Measurements from ENCODE around the gene SAYSD1. TPM values are rescaled to one million over a fixed set of nuclear protein-coding genes. Genes with fewer than 3 reads are reported as not detected.

SAYSD1 gene
- total RNA-seq, 1 experiment from 2014 or later = 20.8 TPM

DNA sequence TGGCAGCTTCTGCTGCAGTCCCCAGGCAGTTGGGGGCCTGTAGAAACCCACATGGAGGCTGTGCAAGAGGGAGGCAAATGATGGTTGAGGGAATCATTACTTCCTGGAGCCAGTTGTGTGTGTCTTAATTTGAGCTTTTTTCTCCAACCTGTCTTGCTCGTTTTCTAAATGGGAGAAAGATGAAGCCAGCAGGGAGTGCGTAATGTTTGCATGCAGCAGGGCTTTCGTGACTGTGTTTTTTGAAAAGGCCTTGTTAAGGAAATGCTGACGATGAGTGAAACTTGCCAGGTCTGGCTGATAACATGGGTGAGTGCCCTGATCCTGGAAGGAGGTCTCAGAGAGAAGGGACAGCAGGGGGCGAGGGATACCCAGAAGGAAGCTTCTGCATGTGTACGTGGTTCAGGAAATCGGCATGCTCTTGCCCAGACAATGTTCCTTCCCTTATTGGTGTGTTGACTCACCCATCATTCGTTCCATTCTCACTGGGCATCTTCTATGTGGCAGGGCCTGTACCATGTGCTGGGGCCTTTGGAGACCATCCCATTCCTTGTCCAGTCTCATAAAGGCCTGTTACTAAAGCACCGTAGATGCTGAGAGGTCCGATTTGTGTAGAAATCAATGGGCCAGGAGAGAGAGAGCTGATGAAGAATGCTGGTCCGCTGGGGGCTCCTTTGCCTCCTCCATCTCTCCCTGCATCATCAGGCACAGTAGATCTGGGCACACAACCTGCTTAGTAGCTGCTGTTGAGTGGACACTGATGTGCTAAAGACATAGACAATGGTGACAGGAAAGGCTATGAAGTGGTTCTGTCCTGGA, 39.0 kb downstream of the SAYSD1 start:
- Histone ChIP-seq H3K4me1 (no peaks in the 10 kb centered on the region), H3K36me3 (ENCODE audit: control insufficient read depth, insufficient read depth, low read length) (no peaks in the 10 kb centered on the region), H3K4me3 (ENCODE audit: low read depth, low read length) (no peak overlapping the region), H3K27me3 (replicated peaks; ENCODE audit: control insufficient read depth, insufficient read depth, low read length) (no peaks in the 10 kb centered on the region), H3K9me3 (no peaks in the 10 kb centered on the region)
- no peaks in the 10 kb centered on the region for H3K4me1 Mint-ChIP-seq (ENCODE audit: low read depth, unreplicated experiment)
- TF ChIP-seq, protein P1, sequence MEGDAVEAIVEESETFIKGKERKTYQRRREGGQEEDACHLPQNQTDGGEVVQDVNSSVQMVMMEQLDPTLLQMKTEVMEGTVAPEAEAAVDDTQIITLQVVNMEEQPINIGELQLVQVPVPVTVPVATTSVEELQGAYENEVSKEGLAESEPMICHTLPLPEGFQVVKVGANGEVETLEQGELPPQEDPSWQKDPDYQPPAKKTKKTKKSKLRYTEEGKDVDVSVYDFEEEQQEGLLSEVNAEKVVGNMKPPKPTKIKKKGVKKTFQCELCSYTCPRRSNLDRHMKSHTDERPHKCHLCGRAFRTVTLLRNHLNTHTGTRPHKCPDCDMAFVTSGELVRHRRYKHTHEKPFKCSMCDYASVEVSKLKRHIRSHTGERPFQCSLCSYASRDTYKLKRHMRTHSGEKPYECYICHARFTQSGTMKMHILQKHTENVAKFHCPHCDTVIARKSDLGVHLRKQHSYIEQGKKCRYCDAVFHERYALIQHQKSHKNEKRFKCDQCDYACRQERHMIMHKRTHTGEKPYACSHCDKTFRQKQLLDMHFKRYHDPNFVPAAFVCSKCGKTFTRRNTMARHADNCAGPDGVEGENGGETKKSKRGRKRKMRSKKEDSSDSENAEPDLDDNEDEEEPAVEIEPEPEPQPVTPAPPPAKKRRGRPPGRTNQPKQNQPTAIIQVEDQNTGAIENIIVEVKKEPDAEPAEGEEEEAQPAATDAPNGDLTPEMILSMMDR (IDR thresholded peaks at IDR 0.05; ENCODE audit: insufficient read depth in 1 of 2, low read depth in 1 of 2, low read length in 1 of 2, severe bottlenecking in 1 of 2, unreplicated experiment in 1 of 2) = no peak
- H3K4me3 Mint-ChIP-seq (ENCODE audit: unreplicated experiment) = no peak overlapping the region
- ChIA-PET POLR2A (no interaction called here), CTCF (no interaction called here)
- no peak overlapping the region for H3K27ac Mint-ChIP-seq (ENCODE audit: unreplicated experiment)
- H3K36me3 Mint-ChIP-seq (ENCODE audit: insufficient read depth, unreplicated experiment) = no peaks in the 10 kb centered on the region
- H3K27me3 Mint-ChIP-seq (ENCODE audit: insufficient read depth, unreplicated experiment) = no peaks in the 10 kb centered on the region
- DNase-seq = no peak
- no TSS peak for BruUV-seq (replicated peaks)
- intact Hi-C loops (cut with micrococcal nuclease; ENCODE audit: unreplicated experiment) = no loop called here
- no peaks in the 10 kb centered on the region for H3K9me3 Mint-ChIP-seq (ENCODE audit: unreplicated experiment)

DNA sequence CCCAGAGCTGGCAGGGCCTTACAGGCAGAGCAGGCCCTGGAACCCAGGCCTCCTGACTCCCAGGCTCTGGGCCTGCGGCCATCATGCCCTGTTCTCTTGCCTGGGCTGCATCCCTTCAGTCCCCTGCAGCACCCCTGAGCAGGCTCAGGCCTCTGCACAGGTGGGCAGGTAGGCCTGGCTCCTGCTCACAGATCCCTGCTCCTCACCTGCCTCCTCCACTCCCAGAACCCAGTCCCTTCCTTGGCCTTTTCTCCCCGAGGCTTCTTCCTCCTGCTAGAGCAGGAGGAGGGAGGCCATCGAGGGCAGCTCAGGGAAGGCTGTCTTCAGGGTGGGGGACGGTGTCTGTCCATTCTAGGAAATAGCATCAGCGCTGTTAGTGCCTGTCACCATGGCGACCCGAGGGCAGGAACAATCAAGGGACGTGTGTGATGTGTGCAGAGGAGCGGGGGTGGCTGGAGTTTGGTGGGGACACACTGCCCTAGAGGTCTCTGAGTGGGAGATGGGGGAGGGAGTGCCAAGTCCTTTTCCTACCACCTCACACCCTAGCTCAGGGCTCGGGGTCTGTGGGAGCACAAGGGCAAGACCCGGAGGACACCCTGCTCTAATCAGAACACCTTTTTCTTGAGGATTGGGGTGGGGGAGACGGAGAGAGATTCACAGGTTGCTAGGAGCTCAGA, 39.8 kb downstream of the SAYSD1 start:
- H3K27me3 ChIP-seq (replicated peaks; ENCODE audit: control insufficient read depth, insufficient read depth, low read length) = no peaks in the 10 kb centered on the region
- no peak overlapping the region for H3K4me3 Mint-ChIP-seq (ENCODE audit: unreplicated experiment)
- no peaks in the 10 kb centered on the region for H3K36me3 ChIP-seq (ENCODE audit: control insufficient read depth, insufficient read depth, low read length)
- TF ChIP-seq, protein P1 (IDR thresholded peaks at IDR 0.05; ENCODE audit: insufficient read depth in 1 of 2, low read depth in 1 of 2, low read length in 1 of 2, severe bottlenecking in 1 of 2, unreplicated experiment in 1 of 2) = no peak
- H3K4me1 Mint-ChIP-seq (ENCODE audit: low read depth, unreplicated experiment) = no peaks in the 10 kb centered on the region
- ChIA-PET POLR2A (no interaction called here), CTCF (no interaction called here)
- H3K4me1 ChIP-seq = no peaks in the 10 kb centered on the region
- H3K4me3 ChIP-seq (ENCODE audit: low read depth, low read length) = no peak overlapping the region
- intact Hi-C loops (cut with micrococcal nuclease; ENCODE audit: unreplicated experiment) = no loop called here
- no TSS peak for BruUV-seq (replicated peaks)
- DNase-seq = no peak
- no peaks in the 10 kb centered on the region for H3K27me3 Mint-ChIP-seq (ENCODE audit: insufficient read depth, unreplicated experiment)
- no peaks in the 10 kb centered on the region for H3K9me3 ChIP-seq
- no peaks in the 10 kb centered on the region for H3K36me3 Mint-ChIP-seq (ENCODE audit: insufficient read depth, unreplicated experiment)
- H3K27ac Mint-ChIP-seq (ENCODE audit: unreplicated experiment) = no peak overlapping the region
- H3K9me3 Mint-ChIP-seq (ENCODE audit: unreplicated experiment) = no peaks in the 10 kb centered on the region

DNA sequence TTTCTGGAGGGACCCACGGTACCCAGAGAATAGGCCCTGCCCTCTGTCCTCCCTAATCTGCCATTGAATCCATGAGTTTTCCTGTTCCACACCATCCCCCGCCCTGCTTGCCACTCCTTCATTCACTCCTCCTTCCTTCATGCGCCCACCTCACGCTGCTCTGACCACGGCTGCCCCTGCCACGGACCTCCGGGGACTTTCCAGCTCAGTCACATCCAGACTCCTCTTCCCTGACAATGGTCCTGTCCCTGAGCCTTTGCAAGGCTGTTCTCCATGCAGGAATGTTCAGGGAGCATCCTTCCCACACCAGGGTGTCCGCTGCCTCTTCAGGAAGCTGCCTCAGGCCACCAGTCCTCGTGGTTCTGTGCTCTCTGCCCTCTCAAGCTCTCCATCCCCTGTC, 40.5 kb downstream of the SAYSD1 start:
- no peaks in the 10 kb centered on the region for H3K9me3 Mint-ChIP-seq (ENCODE audit: unreplicated experiment)
- Histone ChIP-seq H3K36me3 (ENCODE audit: control insufficient read depth, insufficient read depth, low read length) (no peaks in the 10 kb centered on the region), H3K27me3 (replicated peaks; ENCODE audit: control insufficient read depth, insufficient read depth, low read length) (no peaks in the 10 kb centered on the region), H3K9me3 (no peaks in the 10 kb centered on the region), H3K4me1 (no peaks in the 10 kb centered on the region), H3K4me3 (ENCODE audit: low read depth, low read length) (no peak overlapping the region)
- no peak for DNase-seq
- no peaks in the 10 kb centered on the region for H3K4me1 Mint-ChIP-seq (ENCODE audit: low read depth, unreplicated experiment)
- CTCF ChIA-PET = no interaction called here
- no peak overlapping the region for H3K27ac Mint-ChIP-seq (ENCODE audit: unreplicated experiment)
- intact Hi-C loops (cut with micrococcal nuclease; ENCODE audit: unreplicated experiment) = no loop called here
- POLR2A ChIA-PET = no interaction called here
- H3K4me3 Mint-ChIP-seq (ENCODE audit: unreplicated experiment) = no peak overlapping the region
- BruUV-seq (replicated peaks) = no TSS peak
- H3K27me3 Mint-ChIP-seq (ENCODE audit: insufficient read depth, unreplicated experiment) = no peaks in the 10 kb centered on the region
- no peaks in the 10 kb centered on the region for H3K36me3 Mint-ChIP-seq (ENCODE audit: insufficient read depth, unreplicated experiment)
- TF ChIP-seq, protein P1 (IDR thresholded peaks at IDR 0.05; ENCODE audit: insufficient read depth in 1 of 2, low read depth in 1 of 2, low read length in 1 of 2, severe bottlenecking in 1 of 2, unreplicated experiment in 1 of 2) = no peak

Measured in Caco-2 (cell line).